K562 (cell line): ENCODE measurements around the gene HEATR3. TPM values are rescaled to one million over a fixed set of nuclear protein-coding genes. Genes with fewer than 3 reads are reported as not detected.

Experiments used
- SP2 ChIP-seq: IDR thresholded peaks from 2 replicates; pipeline ENCODE4 v1.6.1; 2011; ENCODE audit warnings: mild to moderate bottlenecking, low read depth, low read length, moderate library complexity; ENCODE audit not compliant: poor library complexity, severe bottlenecking; ENCODE audit errors: extremely low read depth
- SRF ChIP-seq, 2 experiments: fragments of 250-450, 450-650 bp in 1 of 2; sonication (Bioruptor Pico) in 1 of 2; sonication (generic) in 1 of 2; formaldehyde crosslinking; IDR thresholded peaks; 2 replicates each; pipeline versions ENCODE4 v1.5.0 to v1.5.1; 2020 to 2022; ENCODE audit warnings: mild to moderate bottlenecking in 1 of 2, missing genetic modification reagents in 1 of 2
- SRSF7 ChIP-seq: fragments of 200-400 bp; formaldehyde crosslinking; optimal IDR thresholded peaks from 2 replicates; pipeline ENCODE3; 2017; ENCODE audit warnings: mild to moderate bottlenecking, low read depth, low read length
- TAF1 ChIP-seq: IDR thresholded peaks from 2 replicates; pipeline ENCODE4 v1.6.1; 2011; ENCODE audit warnings: mild to moderate bottlenecking, low read length, moderate library complexity; ENCODE audit not compliant: insufficient read depth, control insufficient read depth, severe bottlenecking; ENCODE audit errors: extremely low read depth
- ZBTB40 ChIP-seq, 2 experiments: fragments of 450-650 bp in 1 of 2; sonication (generic) in 1 of 2; formaldehyde crosslinking in 1 of 2; IDR thresholded peaks; 2 replicates each; pipeline versions ENCODE4 v1.7.1 to v1.9.0; 2016 to 2022; ENCODE audit warnings: inconsistent platforms in 1 of 2, mild to moderate bottlenecking in 1 of 2, missing genetic modification reagents in 1 of 2
- ZNF766 ChIP-seq: fragments of 200-800 bp; sonication (Bioruptor generic); conservative IDR thresholded peaks from 2 replicates; pipeline ENCODE4 v1.6.1; 2016; ENCODE audit warnings: missing genetic modification characterization, missing compliant biosample characterization
- polyA plus RNA-seq, 8 experiments: library from polyadenylated mRNA; depleted of rRNA in 4 of 8; stranded (reverse) in 5 of 8; unstranded in 3 of 8; fragments of >200 nt; fragmentation: Nextera tagmentation in 2 of 8; fragmentation: Illumina TruSeq in 1 of 8; extraction: Ambion mirVana in 2 of 8; extraction: Trizol in 1 of 8; gene quantifications; 2 replicates each; pipeline versions ENCODE4 v1.2.1 to v1.2.3, GENCODE V29; 2011 to 2014; ENCODE audit warnings: inconsistent platforms in 1 of 8, missing spikeins in 1 of 8
- total RNA-seq, 7 experiments: library from RNA; depleted of rRNA in 6 of 7; stranded (reverse); fragments of >200 nt in 6 of 7; fragmentation: Illumina TruSeq in 2 of 7; extraction: Trizol in 2 of 7; gene quantifications; 2 replicates each; pipeline versions ENCODE4 v1.2.1 to v1.2.3, GENCODE V29; 2011 to 2021; ENCODE audit warnings: low replicate concordance in 1 of 7
- TF ChIP-seq, protein P1 (sequence below): fragments of 450-650 bp; IDR thresholded peaks from 2 replicates; pipeline ENCODE4 v1.6.1; 2018; ENCODE audit warnings: mild to moderate bottlenecking, low read depth; ENCODE audit not compliant: partially characterized antibody

HEATR3 gene
- total and polyA plus RNA-seq, 9 of the 15 experiments (the other 6 are each of a cell fraction or from before 2014, with no cell fraction given): 1.7 to 30.2 (median 18.8) TPM

- TF ChIP-seq, protein P1, sequence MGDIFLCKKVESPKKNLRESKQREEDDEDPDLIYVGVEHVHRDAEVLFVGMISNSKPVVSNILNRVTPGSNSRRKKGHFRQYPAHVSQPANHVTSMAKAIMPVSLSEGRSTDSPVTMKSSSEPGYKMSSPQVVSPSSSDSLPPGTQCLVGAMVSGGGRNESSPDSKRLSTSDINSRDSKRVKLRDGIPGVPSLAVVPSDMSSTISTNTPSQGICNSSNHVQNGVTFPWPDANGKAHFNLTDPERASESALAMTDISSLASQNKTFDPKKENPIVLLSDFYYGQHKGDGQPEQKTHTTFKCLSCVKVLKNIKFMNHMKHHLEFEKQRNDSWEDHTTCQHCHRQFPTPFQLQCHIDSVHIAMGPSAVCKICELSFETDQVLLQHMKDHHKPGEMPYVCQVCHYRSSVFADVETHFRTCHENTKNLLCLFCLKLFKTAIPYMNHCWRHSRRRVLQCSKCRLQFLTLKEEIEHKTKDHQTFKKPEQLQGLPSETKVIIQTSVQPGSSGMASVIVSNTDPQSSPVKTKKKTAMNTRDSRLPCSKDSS: no peak
- no peak for TF ChIP-seq ZNF766 (CRISPR knock-in tag)
- TF ChIP-seq SRF (CRISPR knock-in tag; IDR thresholded peaks at IDR 0.05): 0 out of 4 replicates have a peak, but pooled peaks of 1 of the 2 experiments have one; percentile 3
- 0 out of 2 replicates have a peak, but pooled peaks have one; percentile 34 for TF ChIP-seq ZBTB40 (IDR thresholded peaks at IDR 0.05)
- TF ChIP-seq ZBTB40 (CRISPR knock-in tag; IDR thresholded peaks at IDR 0.05): no peak
- TF ChIP-seq SP2: no peak
- TF ChIP-seq SRSF7: no peak
- TF ChIP-seq TAF1: peak; percentile 16
These were observed 86.6 kb downstream of the HEATR3 start (continued) for GRCh38 chr16:50152351-50152806.
